WTC11 (cell line): ENCODE measurements around the gene OR6B2. TPM values are rescaled to one million over a fixed set of nuclear protein-coding genes. Genes with fewer than 3 reads are reported as not detected.

Experiments
- ATAC-seq: fragments of 200-7000 bp; cut with Tn5 transposase; 2 replicates; pipeline ENCODE4 v1.10.0; 2021; ENCODE audit warnings: mild to moderate bottlenecking, moderate library complexity
- CTCF ChIA-PET: fragments of 300-600 bp; sonication (Branson Sonifier 250); formaldehyde crosslinking; loops from one replicate; lab custom pipeline; 2021; ENCODE audit warnings: antibody characterized with exemption; lab: Charles Lee
- POLR2A ChIA-PET: fragments of 350-600 bp; sonication (Branson Sonifier 250); formaldehyde crosslinking; loops from one replicate; lab custom pipeline; 2021; ENCODE audit warnings: antibody characterized with exemption; lab: Charles Lee
- DNase-seq: peaks from one replicate; pipeline ENCODE4 v3.0.0; 2021; ENCODE audit warnings: low spot score
- H3K27ac Mint-ChIP-seq: 2 replicates; pipeline ENCODE4 v1.8.0; 2021; ENCODE audit warnings: mixed read lengths
- H3K27me3 Mint-ChIP-seq: 2 replicates; pipeline ENCODE4 v1.8.0; 2021; ENCODE audit warnings: low read depth, mild to moderate bottlenecking, moderate library complexity, mixed read lengths
- H3K36me3 Mint-ChIP-seq: 2 replicates; pipeline ENCODE4 v1.8.0; 2021; ENCODE audit warnings: mixed read lengths
- H3K4me1 Mint-ChIP-seq: 2 replicates; pipeline ENCODE4 v1.8.0; 2022; ENCODE audit warnings: mixed read lengths
- H3K4me3 Mint-ChIP-seq: 2 replicates; pipeline ENCODE4 v1.8.0; 2021; ENCODE audit warnings: mild to moderate bottlenecking, moderate library complexity, mixed read lengths
- H3K9me3 Mint-ChIP-seq: 2 replicates; pipeline ENCODE4 v1.8.0; 2021; ENCODE audit warnings: mixed read lengths
- ATF1 ChIP-seq: sonication (generic); formaldehyde crosslinking; IDR thresholded peaks from 2 replicates; pipeline ENCODE4 v1.8.1; 2023; ENCODE audit warnings: mild to moderate bottlenecking, moderate library complexity, missing genetic modification reagents
- EMX1 ChIP-seq: fragments of 250-450 bp; sonication (Bioruptor Pico); IDR thresholded peaks from 2 replicates; pipeline ENCODE4 v1.8.0; 2021; ENCODE audit warnings: mild to moderate bottlenecking
- FOXK1 ChIP-seq: sonication (generic); formaldehyde crosslinking; IDR thresholded peaks from 2 replicates; pipeline ENCODE4 v1.8.0; 2022; ENCODE audit warnings: mild to moderate bottlenecking, moderate library complexity, missing genetic modification reagents
- IRF2 ChIP-seq: sonication (generic); formaldehyde crosslinking; IDR thresholded peaks from 2 replicates; pipeline ENCODE4 v1.8.0; 2022; ENCODE audit warnings: low read depth, missing genetic modification reagents, borderline replicate concordance
- MXD4 ChIP-seq: fragments of 250-450 bp; sonication (Bioruptor Pico); IDR thresholded peaks from 2 replicates; pipeline ENCODE4 v1.8.0; 2021; ENCODE audit warnings: mild to moderate bottlenecking, moderate library complexity, borderline replicate concordance
- NFE2L1 ChIP-seq: sonication (generic); formaldehyde crosslinking; IDR thresholded peaks from 2 replicates; pipeline ENCODE4 v1.8.1; 2023; ENCODE audit warnings: missing genetic modification reagents
- NR3C1 ChIP-seq: sonication (generic); formaldehyde crosslinking; conservative IDR thresholded peaks from 2 replicates; pipeline ENCODE4 v1.8.1; 2023; ENCODE audit warnings: low read depth, mild to moderate bottlenecking, missing genetic modification reagents
- PRRX2 ChIP-seq: fragments of 250-450 bp; sonication (Bioruptor Pico); IDR thresholded peaks from 2 replicates; pipeline ENCODE4 v1.8.0; 2021; ENCODE audit warnings: mild to moderate bottlenecking
- SMAD3 ChIP-seq: sonication (generic); formaldehyde crosslinking; IDR thresholded peaks from 2 replicates; pipeline ENCODE4 v1.8.0; 2022; ENCODE audit warnings: missing genetic modification reagents, mild to moderate bottlenecking, borderline replicate concordance
- TEAD1 ChIP-seq: sonication (generic); formaldehyde crosslinking; IDR thresholded peaks from 2 replicates; pipeline ENCODE4 v1.8.0; 2022; ENCODE audit warnings: mild to moderate bottlenecking, missing genetic modification reagents
- TEAD4 ChIP-seq: sonication (generic); formaldehyde crosslinking; IDR thresholded peaks from 2 replicates; pipeline ENCODE4 v1.8.0; 2022; ENCODE audit warnings: mild to moderate bottlenecking, missing genetic modification reagents
- ZNF232 ChIP-seq: sonication (generic); formaldehyde crosslinking; IDR thresholded peaks from 2 replicates; pipeline ENCODE4 v1.8.0; 2022; ENCODE audit warnings: mild to moderate bottlenecking, missing genetic modification reagents
- ZNF423 ChIP-seq: fragments of 250-450 bp; sonication (Bioruptor Pico); IDR thresholded peaks from 2 replicates; pipeline ENCODE4 v2.1.2; 2022; ENCODE audit warnings: mild to moderate bottlenecking, moderate library complexity
- ZNF671 ChIP-seq: fragments of 250-450 bp; sonication (Bioruptor Pico); IDR thresholded peaks from 2 replicates; pipeline ENCODE4 v1.8.0; 2021; ENCODE audit warnings: mild to moderate bottlenecking
- total RNA-seq: library from RNA; stranded (reverse); gene quantifications from 3 replicates; pipeline ENCODE4 v1.2.3, GENCODE V29; 2021
- TF ChIP-seq, protein P1 (sequence below): sonication (generic); formaldehyde crosslinking; IDR thresholded peaks from 2 replicates; pipeline ENCODE4 v1.8.1; 2022; ENCODE audit warnings: low read depth, mild to moderate bottlenecking, moderate library complexity, missing genetic modification reagents, borderline replicate concordance
- TF ChIP-seq, protein P2 (sequence below): sonication (generic); formaldehyde crosslinking; IDR thresholded peaks from 2 replicates; pipeline ENCODE4 v1.8.0; 2023; ENCODE audit warnings: missing genetic modification reagents
- TF ChIP-seq, protein P3 (sequence below): fragments of 250-450 bp; sonication (Bioruptor Pico); IDR thresholded peaks from 2 replicates; pipeline ENCODE4 v1.9.0; 2021; ENCODE audit warnings: mild to moderate bottlenecking, borderline replicate concordance
- TF ChIP-seq, protein P4 (sequence below): fragments of 250-450 bp; sonication (Bioruptor Pico); IDR thresholded peaks from 2 replicates; pipeline ENCODE4 v1.9.0; 2021; ENCODE audit warnings: mild to moderate bottlenecking
- TF ChIP-seq, protein P5 (sequence below): sonication (generic); formaldehyde crosslinking; IDR thresholded peaks from 2 replicates; pipeline ENCODE4 v1.8.1; 2023; ENCODE audit warnings: mild to moderate bottlenecking, missing genetic modification reagents

The OR6B2 gene
- total RNA-seq, 1 experiment from 2014 or later, result not detected

DNA sequence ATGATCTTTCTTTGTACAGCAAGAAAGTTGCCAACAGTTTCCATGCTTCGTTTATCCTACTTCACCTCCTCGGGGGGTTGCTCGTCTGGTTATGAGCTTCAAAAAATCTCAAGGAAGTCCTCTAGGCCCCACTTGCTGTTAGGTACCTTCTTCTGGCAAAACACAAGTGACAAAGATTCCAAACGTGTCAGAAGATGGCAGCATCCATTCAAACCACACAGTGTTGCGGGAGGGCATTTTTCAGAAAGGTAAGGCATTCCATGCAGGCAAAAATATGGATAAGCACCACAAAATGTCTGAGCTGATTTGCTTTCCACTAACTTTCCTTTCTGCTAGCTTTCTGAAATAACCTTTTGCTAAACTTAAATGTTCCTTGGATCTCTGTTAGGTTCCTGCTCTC lies 36.3 kb upstream of the OR6B2 start:
- Mint-ChIP-seq H3K36me3 (peaks cover 9% of the 10 kb centered on the region), H3K4me3 (no peak overlapping the region), H3K4me1 (peaks cover 24% of the 10 kb centered on the region), H3K27me3 (no peaks in the 10 kb centered on the region), H3K27ac (no peak overlapping the region), H3K9me3 (peaks cover 25% of the 10 kb centered on the region)
- ChIA-PET POLR2A (interaction anchor here (1.0 kb wide), 1 partner anchor 62 kb away, joined by 3 read pairs; no protein-coding TSS in a partner anchor), CTCF (interaction anchor here (0.8 to 2.9 kb wide), 7 partner anchors 9 to 77 kb away, joined by 3 to 25 read pairs (median 4); partner anchors contain the start of gene OTOS)
- TF ChIP-seq NR3C1 (CRISPR knock-in tag) (no peak), ZNF423 (CRISPR knock-in tag) (no peak), SMAD3 (CRISPR knock-in tag) (no peak)
- TF ChIP-seq, protein P1, sequence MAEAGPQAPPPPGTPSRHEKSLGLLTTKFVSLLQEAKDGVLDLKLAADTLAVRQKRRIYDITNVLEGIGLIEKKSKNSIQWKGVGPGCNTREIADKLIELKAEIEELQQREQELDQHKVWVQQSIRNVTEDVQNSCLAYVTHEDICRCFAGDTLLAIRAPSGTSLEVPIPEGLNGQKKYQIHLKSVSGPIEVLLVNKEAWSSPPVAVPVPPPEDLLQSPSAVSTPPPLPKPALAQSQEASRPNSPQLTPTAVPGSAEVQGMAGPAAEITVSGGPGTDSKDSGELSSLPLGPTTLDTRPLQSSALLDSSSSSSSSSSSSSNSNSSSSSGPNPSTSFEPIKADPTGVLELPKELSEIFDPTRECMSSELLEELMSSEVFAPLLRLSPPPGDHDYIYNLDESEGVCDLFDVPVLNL (CRISPR knock-in tag), result no peak
- TF ChIP-seq, protein P2, sequence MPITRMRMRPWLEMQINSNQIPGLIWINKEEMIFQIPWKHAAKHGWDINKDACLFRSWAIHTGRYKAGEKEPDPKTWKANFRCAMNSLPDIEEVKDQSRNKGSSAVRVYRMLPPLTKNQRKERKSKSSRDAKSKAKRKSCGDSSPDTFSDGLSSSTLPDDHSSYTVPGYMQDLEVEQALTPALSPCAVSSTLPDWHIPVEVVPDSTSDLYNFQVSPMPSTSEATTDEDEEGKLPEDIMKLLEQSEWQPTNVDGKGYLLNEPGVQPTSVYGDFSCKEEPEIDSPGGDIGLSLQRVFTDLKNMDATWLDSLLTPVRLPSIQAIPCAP, result no peak
- DNase-seq (no peak), ATAC-seq (no peak)

DNA sequence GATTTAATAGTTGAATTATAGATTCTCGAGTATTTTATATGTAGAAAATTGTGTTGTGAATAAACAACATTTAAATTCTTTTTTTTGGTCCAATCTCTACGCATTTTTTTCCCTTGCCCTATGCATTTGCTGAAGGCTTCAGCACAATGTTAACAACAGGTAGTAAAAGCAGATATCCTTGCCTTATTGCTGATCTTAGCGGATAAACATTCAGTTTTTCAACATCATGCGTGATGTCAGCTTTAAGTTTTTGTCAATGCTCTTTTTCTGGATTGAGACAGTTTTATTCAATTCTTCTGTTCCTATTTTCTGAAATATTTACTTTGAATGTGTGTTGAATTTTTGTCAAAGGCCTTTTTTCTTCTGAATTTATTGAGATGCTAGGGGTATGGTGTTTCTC lies 34.7 kb upstream of the OR6B2 start:
- H3K4me3 Mint-ChIP-seq, result no peak overlapping the region
- H3K4me1 Mint-ChIP-seq, result peaks cover 24% of the 10 kb centered on the region
- no peaks in the 10 kb centered on the region for H3K27me3 Mint-ChIP-seq
- H3K36me3 Mint-ChIP-seq, result peaks cover 9% of the 10 kb centered on the region
- no peak for ATAC-seq
- ChIA-PET POLR2A (no interaction called here), CTCF (interaction anchor here (2.9 kb wide), 1 partner anchor 79 kb away, joined by 25 read pairs; no protein-coding TSS in a partner anchor)
- H3K27ac Mint-ChIP-seq, result no peak overlapping the region
- H3K9me3 Mint-ChIP-seq, result peaks cover 24% of the 10 kb centered on the region
- no peak for TF ChIP-seq NFE2L1 (CRISPR knock-in tag)
- TF ChIP-seq ATF1, result no peak
- TF ChIP-seq ZNF671, result no peak
- no peak for TF ChIP-seq MXD4 (CRISPR knock-in tag)
- TF ChIP-seq, protein P3, sequence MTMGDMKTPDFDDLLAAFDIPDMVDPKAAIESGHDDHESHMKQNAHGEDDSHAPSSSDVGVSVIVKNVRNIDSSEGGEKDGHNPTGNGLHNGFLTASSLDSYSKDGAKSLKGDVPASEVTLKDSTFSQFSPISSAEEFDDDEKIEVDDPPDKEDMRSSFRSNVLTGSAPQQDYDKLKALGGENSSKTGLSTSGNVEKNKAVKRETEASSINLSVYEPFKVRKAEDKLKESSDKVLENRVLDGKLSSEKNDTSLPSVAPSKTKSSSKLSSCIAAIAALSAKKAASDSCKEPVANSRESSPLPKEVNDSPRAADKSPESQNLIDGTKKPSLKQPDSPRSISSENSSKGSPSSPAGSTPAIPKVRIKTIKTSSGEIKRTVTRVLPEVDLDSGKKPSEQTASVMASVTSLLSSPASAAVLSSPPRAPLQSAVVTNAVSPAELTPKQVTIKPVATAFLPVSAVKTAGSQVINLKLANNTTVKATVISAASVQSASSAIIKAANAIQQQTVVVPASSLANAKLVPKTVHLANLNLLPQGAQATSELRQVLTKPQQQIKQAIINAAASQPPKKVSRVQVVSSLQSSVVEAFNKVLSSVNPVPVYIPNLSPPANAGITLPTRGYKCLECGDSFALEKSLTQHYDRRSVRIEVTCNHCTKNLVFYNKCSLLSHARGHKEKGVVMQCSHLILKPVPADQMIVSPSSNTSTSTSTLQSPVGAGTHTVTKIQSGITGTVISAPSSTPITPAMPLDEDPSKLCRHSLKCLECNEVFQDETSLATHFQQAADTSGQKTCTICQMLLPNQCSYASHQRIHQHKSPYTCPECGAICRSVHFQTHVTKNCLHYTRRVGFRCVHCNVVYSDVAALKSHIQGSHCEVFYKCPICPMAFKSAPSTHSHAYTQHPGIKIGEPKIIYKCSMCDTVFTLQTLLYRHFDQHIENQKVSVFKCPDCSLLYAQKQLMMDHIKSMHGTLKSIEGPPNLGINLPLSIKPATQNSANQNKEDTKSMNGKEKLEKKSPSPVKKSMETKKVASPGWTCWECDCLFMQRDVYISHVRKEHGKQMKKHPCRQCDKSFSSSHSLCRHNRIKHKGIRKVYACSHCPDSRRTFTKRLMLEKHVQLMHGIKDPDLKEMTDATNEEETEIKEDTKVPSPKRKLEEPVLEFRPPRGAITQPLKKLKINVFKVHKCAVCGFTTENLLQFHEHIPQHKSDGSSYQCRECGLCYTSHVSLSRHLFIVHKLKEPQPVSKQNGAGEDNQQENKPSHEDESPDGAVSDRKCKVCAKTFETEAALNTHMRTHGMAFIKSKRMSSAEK, result no peak
- no peak for TF ChIP-seq TEAD1 (CRISPR knock-in tag)
- TF ChIP-seq, protein P4, sequence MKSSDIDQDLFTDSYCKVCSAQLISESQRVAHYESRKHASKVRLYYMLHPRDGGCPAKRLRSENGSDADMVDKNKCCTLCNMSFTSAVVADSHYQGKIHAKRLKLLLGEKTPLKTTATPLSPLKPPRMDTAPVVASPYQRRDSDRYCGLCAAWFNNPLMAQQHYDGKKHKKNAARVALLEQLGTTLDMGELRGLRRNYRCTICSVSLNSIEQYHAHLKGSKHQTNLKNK (CRISPR knock-in tag), result no peak
- TF ChIP-seq, protein P5, sequence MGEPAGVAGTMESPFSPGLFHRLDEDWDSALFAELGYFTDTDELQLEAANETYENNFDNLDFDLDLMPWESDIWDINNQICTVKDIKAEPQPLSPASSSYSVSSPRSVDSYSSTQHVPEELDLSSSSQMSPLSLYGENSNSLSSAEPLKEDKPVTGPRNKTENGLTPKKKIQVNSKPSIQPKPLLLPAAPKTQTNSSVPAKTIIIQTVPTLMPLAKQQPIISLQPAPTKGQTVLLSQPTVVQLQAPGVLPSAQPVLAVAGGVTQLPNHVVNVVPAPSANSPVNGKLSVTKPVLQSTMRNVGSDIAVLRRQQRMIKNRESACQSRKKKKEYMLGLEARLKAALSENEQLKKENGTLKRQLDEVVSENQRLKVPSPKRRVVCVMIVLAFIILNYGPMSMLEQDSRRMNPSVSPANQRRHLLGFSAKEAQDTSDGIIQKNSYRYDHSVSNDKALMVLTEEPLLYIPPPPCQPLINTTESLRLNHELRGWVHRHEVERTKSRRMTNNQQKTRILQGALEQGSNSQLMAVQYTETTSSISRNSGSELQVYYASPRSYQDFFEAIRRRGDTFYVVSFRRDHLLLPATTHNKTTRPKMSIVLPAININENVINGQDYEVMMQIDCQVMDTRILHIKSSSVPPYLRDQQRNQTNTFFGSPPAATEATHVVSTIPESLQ (CRISPR knock-in tag), result no peak
- no peak for TF ChIP-seq ZNF232
- TF ChIP-seq TEAD4 (CRISPR knock-in tag), result no peak
- TF ChIP-seq PRRX2 (CRISPR knock-in tag), result no peak
- no peak for TF ChIP-seq IRF2 (CRISPR knock-in tag)
- TF ChIP-seq EMX1 (CRISPR knock-in tag), result no peak
- no peak for TF ChIP-seq FOXK1 (CRISPR knock-in tag)
- TF ChIP-seq, all 79 proteins: peak for 0
- DNase-seq, result no peak
